ENCODE results near the gene NSD2.
"Not testable (repeated sequence)": the region's sequence is repeated elsewhere in the genome, so short reads cannot be mapped to it uniquely, and the experiment has no call there.

The NSD2 gene

GRCh38 chr4:1870578-1871443, at the start of gene NSD2:
NSD2 (plus strand) TSS chr4:1871393; CDS start chr4:1900655, 29,262 bp downstream.
- DNase-seq: peak; percentile 98

GRCh38 chr4:1821679-1822567, 49.3 kb upstream of the NSD2 start:
- no peak for DNase-seq

GRCh38 chr4:1822568-1823544, 48.3 kb upstream of the NSD2 start:
- no peak for DNase-seq

GRCh38 chr4:1823545-1823932, 47.7 kb upstream of the NSD2 start:
- no peak for DNase-seq

GRCh38 chr4:1824746-1825145, 46.4 kb upstream of the NSD2 start:
- no peak for DNase-seq

GRCh38 chr4:1825326-1825725, 45.9 kb upstream of the NSD2 start:
- no peak for DNase-seq

GRCh38 chr4:1826531-1827350, 44.5 kb upstream of the NSD2 start:
- no peak for DNase-seq

GRCh38 chr4:1830234-1830633, 41.0 kb upstream of the NSD2 start:
- no peak for DNase-seq

GRCh38 chr4:1830642-1831228, 40.5 kb upstream of the NSD2 start:
- DNase-seq: no peak

GRCh38 chr4:1831331-1831730, 39.9 kb upstream of the NSD2 start:
- no peak for DNase-seq

GRCh38 chr4:1832690-1833089, 38.5 kb upstream of the NSD2 start:
- DNase-seq: no peak

GRCh38 chr4:1833307-1834046, 37.7 kb upstream of the NSD2 start:
- DNase-seq: no peak

GRCh38 chr4:1834047-1834775, 37.0 kb upstream of the NSD2 start:
- no peak for DNase-seq

GRCh38 chr4:1835836-1836235, 35.4 kb upstream of the NSD2 start:
- not testable (repeated sequence) for DNase-seq

GRCh38 chr4:1836650-1837049, 34.5 kb upstream of the NSD2 start:
- DNase-seq: no peak

- no peak for DNase-seq
These were observed 34.1 kb upstream of the NSD2 start for GRCh38 chr4:1837069-1837468.

- no peak for DNase-seq
These were observed 31.9 kb upstream of the NSD2 start for GRCh38 chr4:1839282-1839681.

GRCh38 chr4:1841201-1841886, 29.8 kb upstream of the NSD2 start:
- DNase-seq: no peak

- no peak for DNase-seq
These were observed 29.3 kb upstream of the NSD2 start for GRCh38 chr4:1841887-1842210.
